IPS-20b (cell line): ENCODE measurements around the gene TRAP1.

Experiments used
- H3K27ac ChIP-seq: one replicate; pipeline ENCODE4 v1.5.1; 2013; ENCODE audit warnings: low read length
- H3K27me3 ChIP-seq: 2 replicates; pipeline ENCODE4 v1.6.1; 2013; ENCODE audit warnings: mild to moderate bottlenecking, low read length, inconsistent platforms; ENCODE audit not compliant: insufficient read depth
- H3K36me3 ChIP-seq: 2 replicates; pipeline ENCODE4 v1.6.1; 2013; ENCODE audit warnings: low read depth, mild to moderate bottlenecking, inconsistent platforms, low read length, moderate library complexity; ENCODE audit not compliant: insufficient read depth
- H3K4me1 ChIP-seq: 2 replicates; pipeline ENCODE4 v1.6.1; 2013; ENCODE audit warnings: mild to moderate bottlenecking, control low read depth, inconsistent platforms, low read length, moderate library complexity; ENCODE audit not compliant: insufficient read depth
- H3K4me3 ChIP-seq: 2 replicates; pipeline ENCODE4 v1.5.1; 2013; ENCODE audit warnings: mild to moderate bottlenecking, low read length, inconsistent platforms
- H3K9ac ChIP-seq: 2 replicates; pipeline ENCODE4 v1.6.1; 2013; ENCODE audit warnings: low read depth, mild to moderate bottlenecking, inconsistent platforms, low read length, moderate library complexity
- H3K9me3 ChIP-seq: 2 replicates; pipeline ENCODE4 v1.6.1; 2013; ENCODE audit warnings: mild to moderate bottlenecking, low read depth, low read length, inconsistent platforms; ENCODE audit not compliant: insufficient read depth

TRAP1 gene

DNA sequence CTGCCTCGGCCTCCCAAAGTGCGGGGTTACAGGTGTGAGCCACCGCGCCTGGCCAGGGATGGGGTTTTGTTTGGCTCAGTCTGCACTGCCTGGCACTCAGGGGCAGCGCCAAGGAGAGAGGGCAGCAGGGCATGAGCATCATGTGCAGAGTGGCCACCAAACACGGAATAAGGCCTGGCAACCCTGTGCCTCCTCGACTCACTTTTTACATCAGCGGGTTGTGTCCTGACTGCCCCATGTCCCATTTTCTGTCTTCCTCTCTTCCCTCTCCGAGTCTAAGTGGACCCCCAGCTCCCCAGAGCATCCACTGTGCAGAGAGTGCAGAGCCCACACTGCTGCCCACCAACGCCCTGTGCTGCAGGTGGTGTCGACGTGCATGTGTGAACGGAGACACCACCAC, 18.2 kb upstream of the TRAP1 start:
- Histone ChIP-seq H3K27ac (no peak overlapping the region), H3K27me3 (no peaks in the 10 kb centered on the region), H3K36me3 (peaks cover 79% of the 10 kb centered on the region), H3K9ac (no peak overlapping the region), H3K9me3 (no peaks in the 10 kb centered on the region), H3K4me3 (no peak overlapping the region), H3K4me1 (no peaks in the 10 kb centered on the region)

- H3K27ac ChIP-seq, result no peak overlapping the region
- H3K27me3 ChIP-seq, result no peaks in the 10 kb centered on the region
- no peaks in the 10 kb centered on the region for H3K9me3 ChIP-seq
- H3K4me1 ChIP-seq, result no peaks in the 10 kb centered on the region
- peaks cover 80% of the 10 kb centered on the region for H3K36me3 ChIP-seq
- H3K9ac ChIP-seq, result no peak overlapping the region
- no peak overlapping the region for H3K4me3 ChIP-seq
These were observed 17.5 kb upstream of the TRAP1 start for GRCh38 chr16:3734758-3735221.

DNA sequence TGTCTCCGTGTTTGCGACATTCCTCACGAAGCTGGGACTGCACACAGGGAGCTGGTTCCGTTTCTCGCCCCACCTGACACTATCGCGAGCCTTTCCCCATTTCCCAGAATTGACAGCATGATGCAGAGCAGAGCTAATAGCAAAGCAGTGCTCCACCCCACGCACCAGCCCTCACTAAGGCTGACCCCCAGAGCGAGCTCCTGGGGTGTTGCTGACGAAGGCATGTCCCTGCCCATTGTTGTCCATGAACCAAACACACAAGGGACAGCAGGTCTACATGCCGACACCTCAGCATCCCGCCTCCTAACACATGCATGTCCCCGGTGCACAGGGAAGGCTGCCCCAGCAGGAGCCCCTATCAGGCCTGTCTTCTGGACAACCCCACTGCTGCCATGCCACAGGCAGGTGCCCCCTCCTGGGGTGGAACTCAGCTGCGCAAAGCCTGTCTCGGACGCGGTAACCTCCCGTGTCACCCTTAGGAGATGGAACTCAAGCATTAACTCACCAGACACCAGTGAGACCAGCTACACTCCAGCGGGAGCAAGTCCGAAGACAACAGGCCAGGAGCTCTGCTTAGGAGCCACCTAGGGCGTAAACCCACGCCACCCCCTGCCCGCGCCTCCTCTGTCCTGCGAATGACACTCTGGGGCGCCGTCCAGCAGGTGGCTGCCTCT, 16.9 kb upstream of the TRAP1 start:
- no peaks in the 10 kb centered on the region for H3K4me1 ChIP-seq
- no peaks in the 10 kb centered on the region for H3K9me3 ChIP-seq
- H3K36me3 ChIP-seq, result peaks cover 80% of the 10 kb centered on the region
- no peaks in the 10 kb centered on the region for H3K27me3 ChIP-seq
- H3K4me3 ChIP-seq, result no peak overlapping the region
- no peak overlapping the region for H3K27ac ChIP-seq
- no peak overlapping the region for H3K9ac ChIP-seq

DNA sequence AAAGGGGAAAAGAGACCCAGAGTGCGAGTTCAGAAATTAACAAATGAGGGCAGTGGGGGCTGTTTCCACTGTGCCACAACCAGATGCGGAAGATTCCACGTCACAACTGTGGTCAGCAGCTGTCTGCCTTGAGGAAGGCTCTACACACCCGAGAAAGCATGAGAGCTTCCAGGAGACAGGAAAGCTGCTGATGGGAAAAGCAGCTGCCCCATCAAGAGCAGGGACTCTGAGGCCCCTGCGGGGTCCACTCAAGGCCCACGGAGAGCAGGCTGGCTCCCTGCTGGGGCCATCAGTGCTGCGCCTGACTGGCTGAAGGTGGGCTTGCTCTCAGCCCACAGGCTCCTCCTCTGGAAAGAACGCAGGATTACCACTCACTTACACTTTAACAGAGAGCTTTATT, 14.8 kb upstream of the TRAP1 start:
- Histone ChIP-seq H3K36me3 (peaks cover 77% of the 10 kb centered on the region), H3K4me3 (no peak overlapping the region), H3K27ac (no peak overlapping the region), H3K27me3 (no peaks in the 10 kb centered on the region), H3K9ac (no peak overlapping the region), H3K9me3 (no peaks in the 10 kb centered on the region), H3K4me1 (no peaks in the 10 kb centered on the region)

- H3K27ac ChIP-seq, result no peak overlapping the region
- no peak overlapping the region for H3K4me3 ChIP-seq
- H3K27me3 ChIP-seq, result no peaks in the 10 kb centered on the region
- H3K9me3 ChIP-seq, result no peaks in the 10 kb centered on the region
- H3K4me1 ChIP-seq, result no peaks in the 10 kb centered on the region
- H3K36me3 ChIP-seq, result peaks cover 69% of the 10 kb centered on the region
- no peak overlapping the region for H3K9ac ChIP-seq
These were observed 14.0 kb upstream of the TRAP1 start for GRCh38 chr16:3731126-3731935.

GRCh38 chr16:3730161-3731125, 13.1 kb upstream of the TRAP1 start:
- Histone ChIP-seq H3K9ac (no peak overlapping the region), H3K4me3 (no peak overlapping the region), H3K36me3 (peaks cover 60% of the 10 kb centered on the region), H3K27me3 (no peaks in the 10 kb centered on the region), H3K27ac (no peak overlapping the region), H3K4me1 (no peaks in the 10 kb centered on the region), H3K9me3 (no peaks in the 10 kb centered on the region)

DNA sequence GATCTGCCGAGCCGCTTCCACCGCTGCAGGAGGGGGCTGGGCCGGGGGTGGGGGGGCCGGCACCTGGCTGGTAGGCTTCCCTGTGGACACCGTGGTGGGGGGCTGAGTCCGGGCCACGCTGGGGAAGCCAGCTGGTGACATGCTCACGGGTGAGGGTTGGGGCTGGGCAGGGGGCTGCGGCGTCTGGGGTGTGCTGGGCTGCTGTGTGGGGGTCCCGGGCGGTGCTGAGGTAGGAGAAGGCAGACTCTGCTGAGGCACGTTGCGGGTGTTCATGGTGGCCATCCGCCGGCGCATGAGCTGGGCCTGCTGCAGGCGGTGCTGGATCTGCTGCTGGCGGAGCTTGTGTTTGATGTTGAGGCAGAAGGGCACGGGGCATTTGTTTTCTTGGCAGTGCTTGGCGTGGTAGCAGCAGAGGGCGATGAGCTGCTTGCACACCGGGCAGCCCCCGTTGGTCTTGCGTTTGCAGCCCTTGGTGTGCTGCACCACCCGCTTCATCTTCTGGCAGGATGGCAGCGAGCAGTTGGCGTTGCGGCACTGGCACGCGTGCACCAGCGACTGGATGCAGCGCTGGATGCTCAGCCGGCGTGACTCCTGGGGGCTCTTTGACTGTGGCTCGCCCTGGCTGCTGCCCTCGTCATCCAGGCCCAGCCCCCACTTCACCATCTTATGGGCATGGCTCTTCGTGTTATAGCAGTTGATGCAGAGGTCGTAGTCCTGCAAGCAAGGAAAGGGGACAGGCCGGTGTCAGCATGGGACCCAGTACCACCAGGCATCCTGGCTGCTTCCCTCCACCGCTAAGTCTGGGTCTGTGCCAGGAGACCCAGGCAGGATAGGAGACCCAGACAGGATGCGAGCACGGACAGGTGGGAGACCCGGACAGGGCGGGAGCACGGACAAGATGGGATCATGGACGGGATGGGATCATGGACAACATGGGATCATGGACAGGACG, 12.1 kb upstream of the TRAP1 start:
- Histone ChIP-seq H3K9me3 (no peaks in the 10 kb centered on the region), H3K4me3 (no peak overlapping the region), H3K27me3 (no peaks in the 10 kb centered on the region), H3K36me3 (peaks cover 50% of the 10 kb centered on the region), H3K9ac (no peak overlapping the region), H3K4me1 (no peaks in the 10 kb centered on the region), H3K27ac (no peak overlapping the region)

DNA sequence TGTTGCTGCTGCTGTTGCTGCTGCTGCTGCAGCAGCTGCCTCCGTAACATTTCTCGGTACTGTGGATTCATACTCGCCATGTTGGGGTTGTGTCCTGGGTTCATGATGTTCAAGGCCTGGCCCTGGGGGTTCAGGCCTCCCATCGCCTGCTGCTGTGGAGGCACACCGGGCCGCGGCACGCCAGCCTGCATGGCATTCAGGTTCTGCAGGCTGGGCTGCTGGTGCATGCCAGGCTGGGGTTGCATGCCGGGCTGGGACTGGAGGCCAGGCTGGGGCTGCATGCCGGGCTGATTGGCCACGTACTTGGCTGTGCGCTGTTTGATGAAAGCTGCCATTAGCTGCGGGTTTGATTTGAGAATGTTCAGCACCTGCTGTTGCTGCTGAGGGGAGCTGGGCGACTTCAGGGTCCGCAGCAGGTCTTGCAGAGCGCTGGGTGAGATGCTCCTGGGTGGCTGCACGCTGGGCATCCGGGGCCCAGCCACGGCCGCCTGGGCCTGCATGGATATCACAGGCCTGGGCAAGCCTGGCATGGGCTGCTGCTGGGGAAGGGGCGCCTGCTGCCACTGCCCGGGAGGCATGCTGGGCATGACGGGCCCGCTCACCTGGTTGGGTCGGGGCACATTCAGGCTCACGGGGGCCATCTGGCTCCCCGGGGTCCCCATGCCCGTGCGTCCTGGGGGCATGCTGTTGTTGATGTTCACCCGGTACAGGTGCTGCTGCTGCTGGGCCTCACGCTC, 11.3 kb upstream of the TRAP1 start:
- Histone ChIP-seq H3K27ac (no peak overlapping the region), H3K9ac (no peak overlapping the region), H3K9me3 (no peaks in the 10 kb centered on the region), H3K4me3 (no peak overlapping the region), H3K27me3 (no peaks in the 10 kb centered on the region), H3K4me1 (no peaks in the 10 kb centered on the region), H3K36me3 (peaks cover 43% of the 10 kb centered on the region)

GRCh38 chr16:3727806-3728381, 10.6 kb upstream of the TRAP1 start:
- H3K4me3 ChIP-seq, result no peak overlapping the region
- no peaks in the 10 kb centered on the region for H3K4me1 ChIP-seq
- no peak overlapping the region for H3K9ac ChIP-seq
- H3K27me3 ChIP-seq, result no peaks in the 10 kb centered on the region
- peaks cover 43% of the 10 kb centered on the region for H3K36me3 ChIP-seq
- no peak overlapping the region for H3K27ac ChIP-seq
- no peaks in the 10 kb centered on the region for H3K9me3 ChIP-seq

DNA sequence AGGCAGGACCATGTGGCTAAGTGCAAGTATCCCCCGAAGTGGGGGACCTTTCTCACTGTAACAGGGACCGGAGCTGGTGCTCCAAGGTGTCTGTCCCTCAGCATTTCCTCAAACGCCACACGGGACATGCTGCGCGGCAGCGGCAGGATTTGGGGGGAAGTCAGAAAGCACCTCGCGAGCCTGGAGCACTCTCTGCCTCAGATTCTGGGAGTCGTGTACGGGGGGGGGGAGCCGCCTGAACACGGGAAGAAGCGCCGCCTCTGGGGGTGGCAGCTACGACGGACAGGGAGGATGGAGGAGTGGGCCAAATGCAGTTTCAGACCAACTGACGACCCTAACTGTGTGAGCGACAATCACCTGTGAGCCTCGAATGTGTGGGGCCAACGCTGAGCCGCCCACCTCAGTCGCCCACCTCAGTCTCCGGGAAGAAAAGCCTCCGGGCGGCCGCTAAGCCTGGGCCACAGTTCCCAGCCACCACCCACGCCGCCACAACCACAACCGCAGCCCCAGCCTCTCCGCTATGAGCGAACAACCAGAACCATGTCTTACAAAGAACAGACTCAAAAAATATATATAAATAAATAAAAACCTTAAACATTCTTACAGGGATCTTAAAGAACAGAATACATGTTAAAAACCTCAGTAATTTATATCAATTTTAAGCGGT, 8.8 kb upstream of the TRAP1 start:
- H3K4me3 ChIP-seq, result no peak overlapping the region
- H3K27ac ChIP-seq, result no peak overlapping the region

More for the DNA sequence above, 8.8 kb upstream of the TRAP1 start:
- Histone ChIP-seq H3K9me3 (no peaks in the 10 kb centered on the region), H3K9ac (no peak overlapping the region), H3K27me3 (no peaks in the 10 kb centered on the region), H3K36me3 (peaks cover 34% of the 10 kb centered on the region), H3K4me1 (no peaks in the 10 kb centered on the region)
